GM19397 (cell line): ENCODE data around the gene FKBP10.
"Not testable (repeated sequence)": the region's sequence is repeated elsewhere in the genome, so short reads cannot be mapped to it uniquely, and the experiment has no call there.

Source experiments
- ATAC-seq: cut with Tn5 transposase; IDR thresholded peaks from one replicate; pipeline ENCODE4 v1.9.1; 2021; ENCODE audit warnings: mild to moderate bottlenecking, moderate library complexity; ENCODE audit not compliant: unreplicated experiment

FKBP10 gene

DNA sequence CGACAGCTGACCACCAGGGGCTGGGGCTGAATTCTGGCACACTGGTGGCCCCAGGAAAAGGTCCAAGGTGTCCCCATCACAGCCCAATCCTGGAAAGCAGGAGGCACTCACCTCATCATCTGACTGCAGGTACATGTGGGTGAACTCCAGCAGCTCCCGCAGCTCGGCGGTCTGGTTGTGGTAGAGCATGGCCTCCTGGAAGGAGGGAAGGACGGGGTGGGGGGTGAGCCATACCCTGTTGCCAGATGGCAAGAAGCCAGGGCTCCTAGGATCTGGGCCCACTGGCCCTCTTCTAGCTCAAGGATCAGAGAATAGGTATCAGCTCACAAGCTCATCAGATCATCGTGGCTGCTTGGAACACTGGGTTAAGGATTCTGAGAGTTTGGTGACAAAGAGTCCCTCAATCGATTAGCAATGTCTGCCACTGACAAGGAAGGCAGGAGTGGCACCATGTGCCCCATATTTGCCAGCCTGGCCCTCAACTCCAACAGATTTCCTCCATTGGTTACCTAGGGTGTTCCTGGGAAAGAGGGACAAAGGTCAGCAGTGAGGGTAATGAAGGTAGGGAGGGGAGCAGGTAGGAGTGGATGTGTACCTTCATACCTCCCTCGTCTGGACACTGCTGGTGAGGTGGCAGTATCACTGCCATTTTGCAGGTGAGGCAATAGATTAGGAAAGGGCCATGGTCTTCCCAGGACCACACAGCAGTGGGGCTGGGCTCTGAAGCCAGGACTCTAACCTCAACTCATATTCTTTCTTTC lies 5.9 kb upstream of the FKBP10 start:
- ATAC-seq = no peak

- no peak for ATAC-seq
Measured at GRCh38 chr17:41810659-41811548, 1.9 kb upstream of the FKBP10 start.

DNA sequence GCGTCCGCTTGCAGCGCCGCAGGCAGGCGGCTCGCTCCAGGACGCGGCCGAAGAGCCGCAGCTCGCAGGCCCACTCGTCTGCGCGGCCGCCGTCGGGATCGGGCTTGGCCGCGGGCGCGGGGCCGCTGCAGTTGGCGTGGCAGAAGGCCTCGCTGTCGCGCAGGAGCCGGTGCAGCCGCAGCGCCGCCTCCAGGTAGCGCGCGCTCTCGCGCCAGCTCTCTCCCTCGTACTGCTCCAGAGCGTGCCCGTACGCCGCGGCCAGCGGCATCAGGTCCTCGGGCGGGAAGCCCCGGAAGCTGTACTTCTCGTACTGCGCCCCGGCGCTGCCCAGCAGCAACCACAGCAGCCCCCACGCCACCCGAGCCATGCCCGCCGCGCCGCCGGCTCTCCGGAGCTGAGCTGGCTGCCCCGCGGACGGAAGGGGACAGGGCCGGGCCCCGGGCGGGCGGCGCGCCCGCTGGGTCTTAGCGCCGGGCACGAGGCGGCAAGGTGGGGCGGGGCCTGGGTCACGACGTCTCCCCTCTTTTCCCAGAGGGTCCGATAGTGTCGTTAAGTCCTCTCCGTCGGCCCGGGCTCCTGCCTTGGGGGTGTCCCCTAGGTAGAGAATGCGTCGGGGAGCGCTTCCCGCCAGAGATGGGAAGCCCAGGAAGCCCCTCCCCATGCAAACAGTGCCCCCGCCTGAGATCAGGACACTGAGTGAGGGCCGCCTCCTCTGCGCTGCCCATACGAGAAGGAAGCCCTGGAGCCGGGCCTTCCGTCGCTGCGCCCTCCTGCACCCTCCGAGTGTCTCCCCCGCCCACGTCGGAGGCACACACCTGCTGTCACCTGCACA lies 1.0 kb upstream of the FKBP10 start, which contains the start of gene P3H4:
Gene P3H4 (minus strand): TSS at position 401 of the 832 bp plus-strand sequence. CDS start 34 bp downstream, at position 367.
- peak; percentile 65 for ATAC-seq

GRCh38 chr17:41813152-41813680 lies 412 bp downstream of the FKBP10 start:
- no peak for ATAC-seq

DNA sequence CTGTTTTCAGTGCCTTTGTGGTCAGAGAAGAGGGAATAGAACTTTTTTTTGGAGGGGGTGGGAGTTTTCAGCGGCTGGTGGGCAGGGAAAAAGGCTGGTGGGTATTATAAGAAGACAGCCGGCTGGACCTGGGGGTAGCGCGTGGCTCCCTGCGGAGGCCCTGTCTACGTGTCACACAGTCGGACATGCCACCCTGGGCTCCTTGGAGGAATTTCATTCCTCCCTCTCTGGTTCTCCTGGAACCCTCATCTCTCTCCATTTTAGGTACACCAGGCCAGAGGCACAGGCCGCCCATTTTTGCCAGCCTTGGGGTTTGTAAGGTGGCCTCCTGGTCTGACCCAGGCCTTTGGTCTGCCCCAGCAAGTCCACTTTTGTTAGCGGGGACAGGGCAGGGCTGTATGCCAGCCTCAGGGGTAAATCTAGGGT lies 908 bp downstream of the FKBP10 start:
- no peak for ATAC-seq

GRCh38 chr17:41814195-41814594 lies 1.4 kb downstream of the FKBP10 start:
- ATAC-seq = no peak

DNA sequence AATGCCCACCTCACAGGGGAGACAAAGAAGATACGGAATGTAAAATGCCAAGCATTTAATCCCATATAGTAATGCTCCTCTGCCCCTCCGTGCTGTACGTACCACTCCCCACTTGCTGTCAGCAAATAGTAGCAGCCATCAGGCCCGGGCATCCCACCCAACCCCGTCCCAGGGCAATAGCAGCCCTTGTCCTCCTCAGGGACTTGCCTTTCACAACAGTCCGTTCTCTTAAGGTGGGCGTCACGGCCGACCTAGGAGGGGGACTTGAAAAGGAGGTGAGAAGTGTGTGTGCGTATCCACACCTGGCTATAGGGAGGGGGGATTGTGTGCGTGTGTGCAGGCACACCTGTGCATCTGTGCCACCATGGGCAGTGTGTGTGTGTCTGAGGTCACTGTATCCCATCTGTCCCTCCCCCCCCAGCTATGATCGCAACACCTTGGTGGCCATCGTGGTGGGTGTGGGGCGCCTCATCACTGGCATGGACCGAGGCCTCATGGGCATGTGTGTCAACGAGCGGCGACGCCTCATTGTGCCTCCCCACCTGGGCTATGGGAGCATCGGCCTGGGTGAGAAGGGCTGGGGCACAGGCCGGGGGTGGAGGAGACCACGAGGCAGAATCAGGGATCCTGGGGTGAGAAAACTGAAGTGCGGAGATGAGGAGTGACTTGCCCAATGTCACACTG lies 4.0 kb downstream of the FKBP10 start:
- no peak for ATAC-seq

DNA sequence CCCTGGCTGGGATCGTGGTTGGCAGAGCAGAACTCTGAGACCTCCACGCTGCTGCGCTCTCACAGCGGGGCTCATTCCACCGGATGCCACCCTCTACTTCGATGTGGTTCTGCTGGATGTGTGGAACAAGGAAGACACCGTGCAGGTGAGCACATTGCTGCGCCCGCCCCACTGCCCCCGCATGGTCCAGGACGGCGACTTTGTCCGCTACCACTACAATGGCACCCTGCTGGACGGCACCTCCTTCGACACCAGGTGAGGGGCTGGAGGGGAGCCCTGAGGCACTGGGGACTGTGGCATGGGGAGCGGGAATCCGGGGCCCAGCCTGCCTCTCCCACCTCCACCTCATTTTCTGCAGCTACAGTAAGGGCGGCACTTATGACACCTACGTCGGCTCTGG lies 5.2 kb downstream of the FKBP10 start:
- no peak for ATAC-seq

DNA sequence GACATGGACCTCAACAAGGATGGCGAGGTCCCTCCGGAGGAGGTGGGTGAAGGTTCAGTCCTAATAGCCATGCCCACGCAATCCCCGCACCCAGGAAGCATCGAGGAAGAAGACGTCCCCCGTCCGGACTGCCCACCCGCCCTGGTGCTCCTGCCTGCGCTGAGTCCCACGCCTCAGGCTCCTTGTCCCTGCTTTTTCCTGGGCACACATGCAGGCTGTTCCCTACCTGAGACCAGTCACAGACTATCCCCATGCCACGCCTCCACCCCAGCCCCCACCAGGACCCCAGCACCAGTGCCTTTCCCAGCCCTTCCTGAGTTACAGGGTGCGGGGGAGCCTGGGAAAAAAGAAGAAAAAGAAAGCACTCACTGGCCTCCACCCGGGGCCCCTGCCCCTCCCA lies 9.0 kb downstream of the FKBP10 start:
- no peak for ATAC-seq

DNA sequence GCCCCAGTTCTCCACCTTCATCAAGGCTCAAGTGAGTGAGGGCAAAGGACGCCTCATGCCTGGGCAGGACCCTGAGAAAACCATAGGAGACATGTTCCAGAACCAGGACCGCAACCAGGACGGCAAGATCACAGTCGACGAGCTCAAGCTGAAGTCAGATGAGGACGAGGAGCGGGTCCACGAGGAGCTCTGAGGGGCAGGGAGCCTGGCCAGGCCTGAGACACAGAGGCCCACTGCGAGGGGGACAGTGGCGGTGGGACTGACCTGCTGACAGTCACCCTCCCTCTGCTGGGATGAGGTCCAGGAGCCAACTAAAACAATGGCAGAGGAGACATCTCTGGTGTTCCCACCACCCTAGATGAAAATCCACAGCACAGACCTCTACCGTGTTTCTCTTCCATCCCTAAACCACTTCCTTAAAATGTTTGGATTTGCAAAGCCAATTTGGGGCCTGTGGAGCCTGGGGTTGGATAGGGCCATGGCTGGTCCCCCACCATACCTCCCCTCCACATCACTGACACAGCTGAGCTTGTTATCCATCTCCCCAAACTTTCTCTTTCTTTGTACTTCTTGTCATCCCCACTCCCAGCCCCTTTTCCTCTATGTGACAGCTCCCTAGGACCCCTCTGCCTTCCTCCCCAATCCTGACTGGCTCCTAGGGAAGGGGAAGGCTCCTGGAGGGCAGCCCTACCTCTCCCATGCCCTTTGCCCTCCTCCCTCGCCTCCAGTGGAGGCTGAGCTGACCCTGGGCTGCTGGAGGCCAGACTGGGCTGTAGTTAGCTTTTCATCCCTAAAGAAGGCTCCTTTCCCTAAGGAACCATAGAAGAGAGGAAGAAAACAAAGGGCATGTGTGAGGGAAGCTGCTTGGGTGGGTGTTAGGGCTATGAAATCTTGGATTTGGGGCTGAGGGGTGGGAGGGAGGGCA lies 9.7 kb downstream of the FKBP10 start:
- no peak for ATAC-seq

GRCh38 chr17:41823141-41823524 lies 10.3 kb downstream of the FKBP10 start:
- no peak for ATAC-seq

- ATAC-seq = no peak
Measured at GRCh38 chr17:41823580-41823979, 10.8 kb downstream of the FKBP10 start.

- no peak for ATAC-seq
Measured at GRCh38 chr17:41824086-41824485, 11.3 kb downstream of the FKBP10 start.

GRCh38 chr17:41825175-41825845 lies 12.5 kb downstream of the FKBP10 start:
- no peak for ATAC-seq

DNA sequence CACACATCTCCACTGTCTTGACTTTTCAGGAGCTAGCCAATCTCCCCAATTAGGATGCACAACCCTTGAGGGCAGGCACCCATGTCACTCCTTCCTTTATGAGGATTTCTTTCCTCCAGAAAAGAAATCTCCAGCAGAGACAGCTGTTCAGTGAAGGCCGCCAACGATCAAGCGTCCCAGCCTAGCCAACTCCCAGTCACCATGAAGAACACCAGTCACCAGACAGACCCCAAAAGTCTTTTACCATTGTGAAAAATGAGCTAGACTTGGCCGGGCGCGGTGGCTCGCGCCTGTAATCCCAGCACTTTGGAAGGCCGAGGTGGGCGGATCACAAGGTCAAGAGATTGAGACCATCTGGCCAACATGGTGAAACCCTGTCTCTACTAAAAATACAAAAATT lies 17.2 kb downstream of the FKBP10 start:
- not testable (repeated sequence) for ATAC-seq

DNA sequence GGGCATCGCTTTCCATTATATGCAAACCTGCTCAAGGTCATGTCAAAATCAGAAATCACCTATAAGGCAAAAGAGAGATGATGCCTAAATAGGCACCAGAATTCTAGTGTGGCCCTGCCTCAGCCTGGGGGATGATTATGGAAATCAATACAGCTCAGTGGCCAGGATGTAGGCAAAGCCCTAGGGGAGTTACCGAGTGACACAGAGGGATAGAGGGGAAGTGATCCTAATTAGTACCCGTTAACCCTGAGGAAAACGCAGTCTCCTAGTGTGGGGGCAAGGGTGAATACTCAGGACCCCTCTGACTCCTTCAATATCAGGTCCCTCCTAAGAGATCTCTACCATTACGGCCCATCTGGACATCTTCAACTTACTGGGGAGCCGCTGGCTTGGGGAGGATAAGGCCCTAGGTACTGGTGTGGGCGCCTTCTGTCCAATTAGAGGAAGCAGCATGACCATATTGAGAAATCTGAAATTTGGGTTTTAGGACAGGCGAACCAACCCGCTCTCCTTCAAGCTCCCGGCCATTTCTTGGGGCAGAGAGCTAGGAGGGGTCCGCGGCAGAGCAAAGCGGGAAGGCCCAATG lies 22.5 kb downstream of the FKBP10 start:
- peak; percentile 29 for ATAC-seq

DNA sequence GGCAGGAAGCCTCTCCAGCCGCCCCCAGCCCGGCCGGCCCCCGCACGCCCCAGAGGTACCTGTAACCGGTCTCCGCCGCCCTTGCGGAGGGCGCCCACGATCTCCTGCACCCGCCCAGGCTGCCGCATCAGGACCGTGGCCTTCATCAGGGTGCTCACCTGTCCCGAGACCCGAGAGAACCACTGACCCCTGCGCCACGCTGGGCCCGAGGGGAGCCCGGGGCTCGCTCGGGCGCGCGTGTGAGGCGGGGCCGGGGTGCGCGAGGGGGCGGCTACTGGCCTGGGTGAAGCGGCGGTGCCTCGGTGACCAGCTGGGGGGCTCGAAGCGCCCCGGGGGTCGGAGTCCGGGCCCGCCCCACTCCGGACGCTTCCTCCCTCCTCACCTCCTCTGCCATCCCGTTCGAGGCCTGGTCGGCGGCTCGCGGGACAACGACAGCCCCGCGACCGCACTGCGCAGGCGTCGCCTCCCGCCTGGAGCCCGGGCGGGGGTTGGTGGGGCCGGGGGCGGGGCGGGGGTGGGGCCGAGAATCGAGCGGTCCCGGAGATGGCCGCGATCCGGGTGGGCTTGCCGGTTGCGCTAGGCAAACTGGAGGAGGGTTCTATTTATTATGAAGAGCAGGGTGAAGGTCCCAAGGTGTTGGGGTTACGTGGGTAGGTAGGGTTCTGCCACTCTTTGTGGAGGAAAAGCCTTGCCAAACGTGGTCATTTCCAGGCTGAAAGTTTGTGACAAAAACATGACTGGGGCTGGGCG lies 23.2 kb downstream of the FKBP10 start, which contains the start of gene NT5C3B:
Gene NT5C3B (minus strand): TSS at position 433 of the 750 bp plus-strand sequence. CDS start 39 bp downstream, at position 394.
- ATAC-seq = peak; percentile 66
